Stimulated activated effector memory CD8-positive, alpha-beta T cell treated with anti-CD3 and anti-CD28 coated beads, Interleukin-12 subunit alpha, Interleukin-12 subunit beta, amount 100 ng/mL, for 72 hours (primary cell): ENCODE measurements around the gene TRPM5.

Experiments
- ATAC-seq: fragments of 150-1000 bp; cut with Tn5 transposase; 2 replicates; pipeline ENCODE4 v1.10.0; 2021
- DNase-seq, 2 donors: peaks; one replicate each; pipeline ENCODE4 v3.0.0; 2021 to 2022; ENCODE audit warnings: low spot score in 2 of 2
- H3K27ac Mint-ChIP-seq: one replicate; pipeline ENCODE4 v1.8.0; 2022; ENCODE audit warnings: mild to moderate bottlenecking, mixed read lengths
- H3K36me3 Mint-ChIP-seq: one replicate; pipeline ENCODE4 v1.8.0; 2022; ENCODE audit warnings: mild to moderate bottlenecking, mixed read lengths
- H3K4me1 Mint-ChIP-seq: one replicate; pipeline ENCODE4 v1.8.0; 2022; ENCODE audit warnings: mixed read lengths
- H3K4me3 Mint-ChIP-seq: one replicate; pipeline ENCODE4 v1.8.0; 2022; ENCODE audit warnings: mild to moderate bottlenecking, mixed read lengths
- H3K9me3 Mint-ChIP-seq: one replicate; pipeline ENCODE4 v1.8.0; 2022; ENCODE audit warnings: mixed read lengths

TRPM5 gene

GRCh38 chr11:2473361-2474058, 29.2 kb upstream of the TRPM5 start:
- Mint-ChIP-seq H3K27ac (no peak overlapping the region), H3K4me3 (no peak overlapping the region), H3K9me3 (peaks cover 5% of the 10 kb centered on the region), H3K4me1 (peaks cover 13% of the 10 kb centered on the region), H3K36me3 (no peaks in the 10 kb centered on the region)
- ATAC-seq = no peak
- DNase-seq = peak in 1 of 2 donors; percentile 42

- no peak overlapping the region for H3K4me3 Mint-ChIP-seq
- DNase-seq = no peak
- no peak overlapping the region for H3K27ac Mint-ChIP-seq
- H3K4me1 Mint-ChIP-seq = peaks cover 16% of the 10 kb centered on the region
- ATAC-seq = no peak
- no peaks in the 10 kb centered on the region for H3K36me3 Mint-ChIP-seq
- H3K9me3 Mint-ChIP-seq = no peaks in the 10 kb centered on the region
These were observed 28.3 kb upstream of the TRPM5 start for GRCh38 chr11:2472428-2473186.

GRCh38 chr11:2471804-2472096, 27.4 kb upstream of the TRPM5 start:
- Mint-ChIP-seq H3K27ac (no peak overlapping the region), H3K4me1 (peaks cover 25% of the 10 kb centered on the region), H3K9me3 (no peaks in the 10 kb centered on the region), H3K4me3 (no peak overlapping the region), H3K36me3 (no peaks in the 10 kb centered on the region)
- ATAC-seq (no peak), DNase-seq (no peak)

GRCh38 chr11:2471048-2471803, 26.9 kb upstream of the TRPM5 start:
- Mint-ChIP-seq H3K27ac (no peak overlapping the region), H3K9me3 (no peaks in the 10 kb centered on the region)

GRCh38 chr11:2470495-2470894, 26.2 kb upstream of the TRPM5 start:
- H3K4me1 Mint-ChIP-seq = peaks cover 35% of the 10 kb centered on the region
- no peaks in the 10 kb centered on the region for H3K9me3 Mint-ChIP-seq
- ATAC-seq = no peak
- DNase-seq = peak in 1 of 2 donors; percentile 34
- no peaks in the 10 kb centered on the region for H3K36me3 Mint-ChIP-seq
- H3K4me3 Mint-ChIP-seq = no peak overlapping the region
- no peak overlapping the region for H3K27ac Mint-ChIP-seq

More at GRCh38 chr11:2471048-2471803, 26.9 kb upstream of the TRPM5 start:
- DNase-seq (peak in 1 of 2 donors; percentile 18), ATAC-seq (no peak)
- no peaks in the 10 kb centered on the region for H3K36me3 Mint-ChIP-seq
- H3K4me3 Mint-ChIP-seq = no peak overlapping the region
- peaks cover 30% of the 10 kb centered on the region for H3K4me1 Mint-ChIP-seq

GRCh38 chr11:2468363-2469235, 24.3 kb upstream of the TRPM5 start:
- Mint-ChIP-seq H3K27ac (no peak overlapping the region), H3K4me3 (no peak overlapping the region)

GRCh38 chr11:2467695-2468055, 23.4 kb upstream of the TRPM5 start:
- no peak for DNase-seq
- ATAC-seq = no peak
- Mint-ChIP-seq H3K4me3 (peak overlapping the region; percentile 44), H3K4me1 (peaks cover 40% of the 10 kb centered on the region), H3K27ac (peak overlapping the region; percentile 71), H3K36me3 (no peaks in the 10 kb centered on the region), H3K9me3 (no peaks in the 10 kb centered on the region)

More at GRCh38 chr11:2468363-2469235, 24.3 kb upstream of the TRPM5 start:
- Mint-ChIP-seq H3K36me3 (no peaks in the 10 kb centered on the region), H3K4me1 (peaks cover 39% of the 10 kb centered on the region), H3K9me3 (no peaks in the 10 kb centered on the region)
- no peak for DNase-seq
- no peak for ATAC-seq

- Mint-ChIP-seq H3K4me3 (peak overlapping the region; percentile 44), H3K27ac (peak overlapping the region; percentile 71), H3K36me3 (no peaks in the 10 kb centered on the region), H3K4me1 (peaks cover 37% of the 10 kb centered on the region), H3K9me3 (no peaks in the 10 kb centered on the region)
- ATAC-seq = peak; percentile 98
- peak in 1 of 2 donors; percentile 67 for DNase-seq
These were observed 22.8 kb upstream of the TRPM5 start for GRCh38 chr11:2466869-2467694.

GRCh38 chr11:2466069-2466801, 21.9 kb upstream of the TRPM5 start:
- Mint-ChIP-seq H3K4me1 (peaks cover 28% of the 10 kb centered on the region), H3K9me3 (no peaks in the 10 kb centered on the region), H3K4me3 (peak overlapping the region; percentile 44), H3K36me3 (no peaks in the 10 kb centered on the region), H3K27ac (peak overlapping the region; percentile 71)
- ATAC-seq (no peak), DNase-seq (no peak)

GRCh38 chr11:2465202-2466068, 21.1 kb upstream of the TRPM5 start:
- peaks cover 28% of the 10 kb centered on the region for H3K4me1 Mint-ChIP-seq
- no peaks in the 10 kb centered on the region for H3K36me3 Mint-ChIP-seq
- no peaks in the 10 kb centered on the region for H3K9me3 Mint-ChIP-seq
- ATAC-seq (no peak), DNase-seq (no peak)
- no peak overlapping the region for H3K4me3 Mint-ChIP-seq
- H3K27ac Mint-ChIP-seq = no peak overlapping the region

GRCh38 chr11:2464451-2465165, 20.3 kb upstream of the TRPM5 start:
- no peak overlapping the region for H3K27ac Mint-ChIP-seq
- H3K9me3 Mint-ChIP-seq = no peaks in the 10 kb centered on the region
- no peak overlapping the region for H3K4me3 Mint-ChIP-seq
- ATAC-seq (no peak), DNase-seq (no peak)
- peaks cover 28% of the 10 kb centered on the region for H3K4me1 Mint-ChIP-seq
- no peaks in the 10 kb centered on the region for H3K36me3 Mint-ChIP-seq

GRCh38 chr11:2463766-2464277, 19.5 kb upstream of the TRPM5 start:
- Mint-ChIP-seq H3K4me1 (peaks cover 28% of the 10 kb centered on the region), H3K27ac (no peak overlapping the region), H3K4me3 (no peak overlapping the region), H3K9me3 (no peaks in the 10 kb centered on the region), H3K36me3 (no peaks in the 10 kb centered on the region)
- no peak for DNase-seq
- no peak for ATAC-seq
